HFFc6 (cell line): Measurements from ENCODE around the gene KLHL29. TPM values are rescaled to one million over a fixed set of nuclear protein-coding genes. Genes with fewer than 3 reads are reported as not detected.

Source experiments
- DNase-seq: peaks from one replicate; pipeline ENCODE4 v3.0.0-alpha.2; 2018
- H3K27ac Mint-ChIP-seq: 2 replicates; pipeline ENCODE4 v1.8.0; 2020; ENCODE audit warnings: mild to moderate bottlenecking, mixed read lengths
- H3K27me3 Mint-ChIP-seq: 2 replicates; pipeline ENCODE4 v1.8.0; 2021; ENCODE audit warnings: mild to moderate bottlenecking, moderate library complexity, mixed read lengths; ENCODE audit not compliant: insufficient read depth
- H3K36me3 Mint-ChIP-seq: 2 replicates; pipeline ENCODE4 v1.8.0; 2021; ENCODE audit warnings: low read depth, mixed read lengths
- H3K4me1 Mint-ChIP-seq: 2 replicates; pipeline ENCODE4 v1.8.0; 2020; ENCODE audit warnings: low read depth, mixed read lengths
- H3K4me3 Mint-ChIP-seq: 2 replicates; pipeline ENCODE4 v1.8.0; 2020; ENCODE audit warnings: mild to moderate bottlenecking, moderate library complexity, mixed read lengths
- H3K9me3 Mint-ChIP-seq: 2 replicates; pipeline ENCODE4 v1.8.0; 2020; ENCODE audit warnings: mild to moderate bottlenecking, mixed read lengths
- total RNA-seq, 6 experiments: library from RNA; stranded (reverse); fragmentation: NEBNext Ultra II Directional; extraction: Animal tissue kit (Norgen Biotek cat#: 25700); gene quantifications; 2 replicates in 1 of 6; 3 replicates in 5 of 6; pipeline ENCODE4 v1.2.3, GENCODE V29; 2021
- TF ChIP-seq, protein P1 (sequence below): fragments of 200-600 bp; sonication (generic); IDR thresholded peaks from 2 replicates; pipeline ENCODE4 v1.5.0; 2021; ENCODE audit warnings: antibody characterized with exemption, mild to moderate bottlenecking

KLHL29 gene
- total RNA-seq, 6 experiments from 2014 or later = 7.4 to 9.7 (median 8.6) TPM

DNA sequence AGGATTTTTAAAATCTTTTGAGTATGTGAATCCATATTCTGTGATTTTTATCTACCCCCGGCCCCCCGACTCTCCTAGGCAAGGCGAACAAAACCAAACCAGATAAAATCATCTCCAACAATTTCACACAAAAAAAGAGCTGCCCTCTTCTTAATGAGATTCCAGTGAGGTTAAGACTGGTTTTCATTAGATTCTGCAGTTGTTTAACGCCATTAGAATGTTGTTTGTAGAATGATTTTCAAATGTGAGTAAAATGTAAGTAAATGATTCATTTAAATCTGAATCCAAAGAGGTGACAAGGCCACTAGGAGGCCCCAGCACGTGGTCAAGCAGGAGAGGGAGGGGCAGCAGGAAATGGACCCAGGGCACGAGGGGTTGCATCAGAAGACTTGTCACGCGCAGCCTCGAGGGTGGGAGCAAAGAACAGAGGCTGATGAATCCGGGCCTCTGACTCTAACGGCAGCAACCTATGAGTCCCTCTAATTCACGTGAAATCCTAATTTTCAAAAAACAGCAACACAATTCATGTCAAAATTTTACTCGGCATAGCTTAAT lies 24.3 kb upstream of the KLHL29 start:
- H3K27ac Mint-ChIP-seq = peak overlapping the region; percentile 84
- DNase-seq = peak; percentile 72
- peaks cover 39% of the 10 kb centered on the region for H3K4me1 Mint-ChIP-seq
- H3K4me3 Mint-ChIP-seq = no peak overlapping the region
- H3K9me3 Mint-ChIP-seq = no peaks in the 10 kb centered on the region
- peaks cover 4% of the 10 kb centered on the region; the same call in 1 of the 2 replicates for H3K36me3 Mint-ChIP-seq
- H3K27me3 Mint-ChIP-seq = peaks cover 6% of the 10 kb centered on the region
- TF ChIP-seq, protein P1, sequence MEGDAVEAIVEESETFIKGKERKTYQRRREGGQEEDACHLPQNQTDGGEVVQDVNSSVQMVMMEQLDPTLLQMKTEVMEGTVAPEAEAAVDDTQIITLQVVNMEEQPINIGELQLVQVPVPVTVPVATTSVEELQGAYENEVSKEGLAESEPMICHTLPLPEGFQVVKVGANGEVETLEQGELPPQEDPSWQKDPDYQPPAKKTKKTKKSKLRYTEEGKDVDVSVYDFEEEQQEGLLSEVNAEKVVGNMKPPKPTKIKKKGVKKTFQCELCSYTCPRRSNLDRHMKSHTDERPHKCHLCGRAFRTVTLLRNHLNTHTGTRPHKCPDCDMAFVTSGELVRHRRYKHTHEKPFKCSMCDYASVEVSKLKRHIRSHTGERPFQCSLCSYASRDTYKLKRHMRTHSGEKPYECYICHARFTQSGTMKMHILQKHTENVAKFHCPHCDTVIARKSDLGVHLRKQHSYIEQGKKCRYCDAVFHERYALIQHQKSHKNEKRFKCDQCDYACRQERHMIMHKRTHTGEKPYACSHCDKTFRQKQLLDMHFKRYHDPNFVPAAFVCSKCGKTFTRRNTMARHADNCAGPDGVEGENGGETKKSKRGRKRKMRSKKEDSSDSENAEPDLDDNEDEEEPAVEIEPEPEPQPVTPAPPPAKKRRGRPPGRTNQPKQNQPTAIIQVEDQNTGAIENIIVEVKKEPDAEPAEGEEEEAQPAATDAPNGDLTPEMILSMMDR = peak; percentile 53

DNA sequence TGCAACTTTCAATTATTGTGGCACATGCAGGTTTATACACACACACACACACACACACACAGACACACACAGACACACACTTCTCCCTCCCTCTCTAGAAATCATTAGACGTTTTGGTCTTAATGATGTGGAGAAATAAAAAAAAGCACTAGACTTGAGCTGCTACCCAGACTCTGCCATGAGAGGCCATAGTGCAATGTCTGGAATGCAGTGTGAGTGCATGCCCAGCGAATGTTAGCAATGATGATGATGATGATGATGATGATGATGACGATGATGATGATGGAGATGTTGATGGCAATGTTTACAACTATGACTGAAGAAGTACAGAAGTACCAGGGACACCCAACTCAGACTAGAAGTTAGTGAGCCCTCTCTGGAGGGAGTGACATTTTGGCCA lies 23.8 kb upstream of the KLHL29 start:
- H3K27ac Mint-ChIP-seq = peak overlapping the region; percentile 84

DNA sequence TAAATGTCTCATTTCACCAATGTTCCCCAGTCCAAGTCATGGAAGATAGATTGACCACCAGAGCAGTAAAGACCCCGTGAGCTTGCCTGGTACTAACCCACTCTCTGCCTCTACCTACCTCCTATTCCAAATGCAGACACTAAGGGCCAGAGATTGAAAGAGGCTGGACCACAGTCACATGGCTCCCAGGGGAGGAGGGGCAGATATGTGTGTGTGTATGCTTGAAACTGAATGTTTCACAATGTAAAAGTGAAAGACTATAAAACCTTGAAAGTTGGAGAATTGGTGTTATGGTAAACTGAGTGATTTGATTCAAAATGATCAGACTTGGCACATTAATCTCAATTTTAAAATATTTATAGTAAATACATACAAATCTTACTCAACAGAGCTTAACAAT lies 21.7 kb upstream of the KLHL29 start:
- TF ChIP-seq, protein P1 = no peak
- peaks cover 3% of the 10 kb centered on the region for H3K27me3 Mint-ChIP-seq
- DNase-seq = no peak
- no peak overlapping the region for H3K27ac Mint-ChIP-seq
- H3K4me3 Mint-ChIP-seq = no peak overlapping the region
- H3K4me1 Mint-ChIP-seq = peaks cover 57% of the 10 kb centered on the region
- H3K36me3 Mint-ChIP-seq = peaks cover 5% of the 10 kb centered on the region; the same call in 1 of the 2 replicates
- H3K9me3 Mint-ChIP-seq = no peaks in the 10 kb centered on the region

More for the DNA sequence above, 23.8 kb upstream of the KLHL29 start:
- H3K9me3 Mint-ChIP-seq = no peaks in the 10 kb centered on the region
- peaks cover 6% of the 10 kb centered on the region for H3K27me3 Mint-ChIP-seq
- H3K4me3 Mint-ChIP-seq = no peak overlapping the region; the same call in 1 of the 2 replicates
- peaks cover 5% of the 10 kb centered on the region; the same call in 1 of the 2 replicates for H3K36me3 Mint-ChIP-seq
- H3K4me1 Mint-ChIP-seq = peaks cover 39% of the 10 kb centered on the region
- TF ChIP-seq, protein P1 = no peak
- DNase-seq = peak; percentile 54

DNA sequence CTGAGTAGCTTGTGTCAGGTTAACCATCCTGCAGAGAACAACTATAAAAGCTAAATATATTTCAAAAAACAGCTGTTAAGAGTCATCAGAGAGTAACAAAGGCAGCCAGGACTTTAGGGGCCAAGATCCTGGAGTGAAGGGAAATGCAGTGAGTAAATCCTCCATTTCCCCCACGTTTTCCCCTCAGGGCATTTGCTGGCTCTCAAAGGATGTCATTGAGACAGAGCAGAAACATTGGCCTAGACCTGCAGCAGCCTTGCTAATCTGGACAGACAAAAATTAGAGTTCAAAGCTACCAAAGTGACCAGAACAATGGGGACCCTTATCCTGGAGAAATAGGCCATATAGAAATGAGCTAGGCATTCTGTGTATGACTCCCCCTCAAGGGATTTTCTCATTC lies 21.1 kb upstream of the KLHL29 start:
- peak; percentile 60 for DNase-seq
- H3K27me3 Mint-ChIP-seq = peaks cover 3% of the 10 kb centered on the region
- H3K27ac Mint-ChIP-seq = peak overlapping the region; percentile 27; the same call in 1 of the 2 replicates
- no peak overlapping the region for H3K4me3 Mint-ChIP-seq
- H3K36me3 Mint-ChIP-seq = peaks cover 5% of the 10 kb centered on the region; the same call in 1 of the 2 replicates
- no peaks in the 10 kb centered on the region for H3K9me3 Mint-ChIP-seq
- TF ChIP-seq, protein P1 = no peak
- H3K4me1 Mint-ChIP-seq = peaks cover 58% of the 10 kb centered on the region

DNA sequence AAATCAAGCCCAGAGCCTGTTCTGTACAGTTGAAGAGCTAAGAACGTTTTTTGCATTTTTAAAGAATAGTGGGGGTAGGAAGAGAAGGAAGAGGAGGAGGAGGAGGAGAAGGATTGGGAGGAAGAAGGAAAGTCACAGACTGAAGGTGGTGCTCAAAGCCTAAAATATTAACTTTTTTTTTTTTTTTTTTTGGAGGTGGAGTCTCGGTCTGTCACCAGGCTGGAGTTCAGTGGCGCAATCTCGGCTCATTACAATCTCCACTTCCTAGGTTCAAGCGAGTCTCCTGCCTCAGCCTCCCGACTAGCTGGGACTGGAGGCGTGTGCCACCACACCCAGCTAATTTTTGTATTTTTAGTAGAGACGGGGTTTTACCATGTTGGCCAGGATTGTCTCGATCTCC lies 18.3 kb upstream of the KLHL29 start:
- H3K9me3 Mint-ChIP-seq = no peaks in the 10 kb centered on the region
- peaks cover 4% of the 10 kb centered on the region for H3K27me3 Mint-ChIP-seq
- H3K4me3 Mint-ChIP-seq = no peak overlapping the region
- no peak for DNase-seq
- peaks cover 40% of the 10 kb centered on the region for H3K4me1 Mint-ChIP-seq
- H3K27ac Mint-ChIP-seq = no peak overlapping the region
- TF ChIP-seq, protein P1 = no peak
- H3K36me3 Mint-ChIP-seq = peaks cover 5% of the 10 kb centered on the region; the same call in 1 of the 2 replicates
